Fibroblast of lung (primary cell): Measurements from ENCODE around the gene SORCS2.

Experiments used
- CTCF ChIP-seq, 2 donors: IDR thresholded peaks in 1 of 2; conservative IDR thresholded peaks in 1 of 2; 1 replicate in 1 of 2; 2 replicates in 1 of 2; pipeline ENCODE4 v1.5.1; 2011 to 2012; ENCODE audit warnings: low read length in 2 of 2, control low read depth in 1 of 2, inconsistent platforms in 1 of 2, low read depth in 1 of 2, mild to moderate bottlenecking in 1 of 2
- EZH2 ChIP-seq: IDR thresholded peaks from 2 replicates; pipeline ENCODE4 v1.5.1; 2012; ENCODE audit warnings: low read length, control low read depth, mild to moderate bottlenecking; ENCODE audit errors: missing control alignments

GRCh38 chr4:7747566-7747965, 555.2 kb downstream of the SORCS2 start:
- no peak for TF ChIP-seq CTCF (conservative IDR thresholded peaks at IDR 0.05 in 1 of 2, IDR thresholded peaks at IDR 0.05 in 1 of 2; ENCODE audit: low read depth in 1 of 2, low read length in 2 of 2)
- no peak for TF ChIP-seq EZH2
